GM12878 (cell line): ENCODE results near the gene SNAI3. TPM values are rescaled to one million over a fixed set of nuclear protein-coding genes. Genes with fewer than 3 reads are reported as not detected.

Experiments used
- ASH2L ChIP-seq: fragments of 300-600, 200-600 bp; sonication (generic); IDR thresholded peaks from 2 replicates; pipeline ENCODE4 v1.6.1; 2017; ENCODE audit warnings: low read depth, mild to moderate bottlenecking, borderline replicate concordance
- BRCA1 ChIP-seq: IDR thresholded peaks from 2 replicates; pipeline ENCODE4 v1.6.1; 2011; ENCODE audit warnings: low read depth, low read length, improper control_type of control experiment
- CHD4 ChIP-seq: fragments of 200-600 bp; sonication (generic); IDR thresholded peaks from 2 replicates; pipeline ENCODE4 v1.6.1; 2016; ENCODE audit warnings: mild to moderate bottlenecking
- ETV6 ChIP-seq, 2 experiments: fragments of 450-650 bp in 1 of 2; IDR thresholded peaks in 1 of 2; conservative IDR thresholded peaks in 1 of 2; 2 replicates each; pipeline ENCODE4 v1.6.1; 2014; ENCODE audit warnings: antibody characterized with exemption in 1 of 2, borderline replicate concordance in 1 of 2, low read depth in 1 of 2, mild to moderate bottlenecking in 1 of 2, moderate library complexity in 1 of 2
- MEF2A ChIP-seq: IDR thresholded peaks from 2 replicates; pipeline ENCODE4 v1.6.1; 2011; ENCODE audit warnings: low read depth, mild to moderate bottlenecking, low read length, moderate library complexity; ENCODE audit not compliant: insufficient read depth
- NBN ChIP-seq: fragments of 450-650 bp; IDR thresholded peaks from 2 replicates; pipeline ENCODE4 v1.6.1; 2016
- NFYB ChIP-seq: IDR thresholded peaks from 2 replicates; pipeline ENCODE4 v1.6.1; 2011; ENCODE audit warnings: low read depth, mild to moderate bottlenecking, low read length, improper control_type of control experiment, moderate library complexity; ENCODE audit not compliant: insufficient read depth
- PBX3 ChIP-seq: IDR thresholded peaks from 2 replicates; pipeline ENCODE4 v1.6.1; 2011; ENCODE audit warnings: mild to moderate bottlenecking, low read depth, low read length, moderate library complexity; ENCODE audit not compliant: insufficient replicate concordance
- PRDM15 ChIP-seq: fragments of 450-650 bp; formaldehyde crosslinking; IDR thresholded peaks from 2 replicates; pipeline ENCODE4 v1.4.0; 2020; ENCODE audit warnings: mild to moderate bottlenecking, moderate library complexity
- RAD51 ChIP-seq: fragments of 450-650 bp; IDR thresholded peaks from 2 replicates; pipeline ENCODE4 v1.6.1; 2016; ENCODE audit warnings: moderate library complexity, mild to moderate bottlenecking, inconsistent platforms
- RELB ChIP-seq: fragments of 450-650 bp; IDR thresholded peaks from 2 replicates; pipeline ENCODE4 v1.6.1; 2017; ENCODE audit warnings: low read depth, mild to moderate bottlenecking, moderate library complexity
- STAT1 ChIP-seq: fragments of 450-650 bp; conservative IDR thresholded peaks from 2 replicates; pipeline ENCODE4 v1.6.1; 2014; ENCODE audit warnings: antibody characterized with exemption, mild to moderate bottlenecking
- SUPT20H ChIP-seq: IDR thresholded peaks from 2 replicates; pipeline ENCODE4 v1.6.1; 2011; ENCODE audit warnings: low read depth, mild to moderate bottlenecking, low read length, moderate library complexity, borderline replicate concordance; ENCODE audit not compliant: control insufficient read depth
- USF2 ChIP-seq: IDR thresholded peaks from 2 replicates; pipeline ENCODE4 v1.6.1; 2011; ENCODE audit warnings: low read depth, low read length, improper control_type of control experiment, borderline replicate concordance
- ZNF592 ChIP-seq: fragments of 450-650 bp; IDR thresholded peaks from 2 replicates; pipeline ENCODE4 v1.6.1; 2017; ENCODE audit warnings: mild to moderate bottlenecking, moderate library complexity
- polyA plus RNA-seq, 11 experiments: library from polyadenylated mRNA; depleted of rRNA in 4 of 11; unstranded in 6 of 11; stranded (reverse) in 5 of 11; fragments of >200 nt; fragmentation: Nextera tagmentation in 4 of 11; fragmentation: Illumina TruSeq in 1 of 11; extraction: Ambion mirVana in 4 of 11; extraction: Trizol in 1 of 11; gene quantifications; 1 replicate in 1 of 11; 2 replicates in 10 of 11; pipeline versions ENCODE4 v1.2.1 to v1.2.3, GENCODE V29; 2011 to 2016; ENCODE audit warnings: inconsistent platforms in 2 of 11, missing spikeins in 2 of 11, low read depth in 1 of 11
- total RNA-seq, 4 experiments: library from RNA; depleted of rRNA in 3 of 4; stranded (reverse); fragments of >200 nt in 3 of 4; fragmentation: Illumina TruSeq in 1 of 4; extraction: Trizol in 1 of 4; gene quantifications; 2 replicates each; pipeline versions ENCODE4 v1.2.1 to v1.2.3, GENCODE V29; 2013 to 2021

The SNAI3 gene
- total and polyA plus RNA-seq, 10 of the 15 experiments (the other 5 are each of a cell fraction or from before 2014, with no cell fraction given), result 0.21 to 7.4 (median 3.0) TPM

- TF ChIP-seq ZNF592 (no peak), SUPT20H (no peak), CHD4 (no peak), RELB (peak; percentile 57; the same call in 1 of the 2 replicates), PBX3 (peak; percentile 84), ASH2L (no peak), USF2 (no peak; the same call in 1 of the 2 replicates), NFYB (no peak), BRCA1 (no peak), NBN (peak; percentile 84), PRDM15 (CRISPR knock-in tag) (no peak), MEF2A (no peak), RAD51 (peak; percentile 42; the same call in 1 of the 2 replicates), ETV6 (conservative IDR thresholded peaks at IDR 0.05 in 1 of 2, IDR thresholded peaks at IDR 0.05 in 1 of 2; ENCODE audit: borderline replicate concordance in 1 of 2, low read depth in 1 of 2) (peak in 1 of 2 experiments; percentile 93; a peak in 2 of 4 replicates), STAT1 (no peak)
Measured at GRCh38 chr16:88700636-88701482, 14.6 kb upstream of the SNAI3 start (continued).
